Stomach (tissue), 9 donors: Measurements from ENCODE around the gene CLCN1. TPM values are rescaled to one million over a fixed set of nuclear protein-coding genes. Genes with fewer than 3 reads are reported as not detected.

Experiments
- DNase-seq, 2 donors: peaks; one replicate each; pipeline versions ENCODE4 v3.0.0 to v3.0.0-alpha.2; 2013 to 2019
- H3K27ac ChIP-seq, 5 donors: fragments of 200-600 bp in 4 of 5; sonication (generic) in 4 of 5; one replicate each; pipeline ENCODE4 v1.5.1; 2013 to 2019; ENCODE audit warnings: mild to moderate bottlenecking in 1 of 5, moderate library complexity in 1 of 5
- H3K27me3 ChIP-seq, 3 donors: fragments of 200-600 bp; sonication (generic); one replicate each; pipeline ENCODE4 v1.5.1; 2017 to 2019; ENCODE audit warnings: mixed run types in 1 of 3
- H3K36me3 ChIP-seq, 4 donors: fragments of 200-600 bp; sonication (generic); 1 replicate in 3 of 4; 2 replicates in 1 of 4; pipeline ENCODE4 v1.5.1; 2016 to 2019
- H3K4me1 ChIP-seq, 4 donors: fragments of 200-600 bp; sonication (generic); one replicate each; pipeline ENCODE4 v1.5.1; 2016 to 2019
- H3K4me3 ChIP-seq, 4 donors: fragments of 200-600 bp; sonication (generic) in 3 of 4; one replicate each; pipeline ENCODE4 v1.5.1; 2016 to 2019; ENCODE audit warnings: mild to moderate bottlenecking in 1 of 4
- H3K9me3 ChIP-seq, 4 donors: fragments of 200-600 bp; sonication (generic); one replicate each; pipeline ENCODE4 v1.5.1; 2016 to 2019
- EP300 ChIP-seq: sonication (generic); formaldehyde crosslinking; IDR thresholded peaks from one replicate; pipeline ENCODE4 v1.6.1; 2017; ENCODE audit warnings: antibody characterized with exemption
- POLR2A ChIP-seq, 4 donors: fragments of 450-650 bp; IDR thresholded peaks; one replicate each; pipeline ENCODE4 v1.6.1; 2016; ENCODE audit warnings: antibody characterized with exemption in 4 of 4, control low read depth in 2 of 4, mild to moderate bottlenecking in 1 of 4, moderate library complexity in 1 of 4
- POLR2AphosphoS5 ChIP-seq, 3 donors: sonication (generic); formaldehyde crosslinking; IDR thresholded peaks; one replicate each; pipeline ENCODE4 v1.6.1; 2016; ENCODE audit warnings: antibody characterized with exemption in 3 of 3
- WGBS, 5 donors: extraction: QIAGEN DNeasy Blood & Tissue Kit in 3 of 5; methylation state at CpG; one replicate each; pipeline versions ENCODE4 v1.1.5 to v1.1.7; 2013 to 2018; 5-methylcytosine and 5-hydroxymethylcytosine counted together
- intact Hi-C: fragments of 100-400 bp; cut with DNase I; formaldehyde crosslinking; loops from one replicate; pipeline ENCODE4 v1.15.1; 2023; ENCODE audit warnings: low total_unique reads
- polyA plus RNA-seq, 3 donors: library from polyadenylated mRNA; stranded (reverse); fragments of 200-250 nt; gene quantifications; one replicate each; pipeline ENCODE4 v1.2.3, GENCODE V29; 2013
- total RNA-seq, 5 donors: library from RNA; depleted of rRNA; stranded (reverse); fragments of >200 nt; gene quantifications; one replicate each; pipeline versions ENCODE4 v1.1.0 to v1.2.3, GENCODE V29; 2014 to 2016
- TF ChIP-seq, protein P1 (sequence below), 7 experiments: fragments of 450-650 bp in 4 of 7; fragments of 200-600 bp in 3 of 7; sonication (generic) in 3 of 7; IDR thresholded peaks; one replicate each; pipeline ENCODE4 v1.5.1; 2016 to 2019; ENCODE audit warnings: antibody characterized with exemption in 7 of 7, control low read depth in 2 of 7, mild to moderate bottlenecking in 1 of 7
- donor health status: healthy with polysubstance abuse.
- donor health status: Bipolar disorder and iron deficiency.
- donor health status: healthy.

Gene CLCN1
- total and polyA plus RNA-seq, 8 donors, result 0.28 TPM; not detected in 7

DNA sequence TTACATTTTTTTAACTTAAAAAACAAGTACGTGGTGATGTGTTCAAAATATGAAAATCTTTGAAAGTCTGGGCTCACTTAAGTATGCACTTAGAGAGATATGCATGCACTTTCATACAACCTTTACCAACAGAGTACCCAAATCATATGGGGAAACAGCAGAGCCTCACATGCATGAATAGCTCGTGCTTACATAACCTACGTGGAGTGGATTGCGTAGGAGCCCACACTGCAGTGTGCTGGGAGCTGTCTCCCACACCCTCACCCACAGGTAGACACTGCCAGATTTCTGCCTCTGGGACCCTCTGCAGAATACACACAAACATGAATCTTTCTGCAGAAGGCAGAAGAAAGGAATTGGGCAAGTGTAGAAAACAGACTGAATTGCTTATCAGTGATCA, 581 bp downstream of the CLCN1 start:
- WGBS, 5 donors, result 79 to 92% (median 84%) methylated on average over 4 of the region's 4 CpGs
- Histone ChIP-seq H3K4me3 (no peak overlapping the region), H3K27ac (no peak overlapping the region), H3K4me1 (no peaks in the 10 kb centered on the region), H3K9me3 (no peaks in the 10 kb centered on the region), H3K27me3 (no peaks in the 10 kb centered on the region), H3K36me3 (no peaks in the 10 kb centered on the region)
- DNase-seq, result no peak
- intact Hi-C loops, result no loop called here
- TF ChIP-seq EP300 (no peak), POLR2A (IDR thresholded peaks at IDR 0.05) (no peak), POLR2AphosphoS5 (IDR thresholded peaks at IDR 0.05) (no peak)
- TF ChIP-seq, protein P1, sequence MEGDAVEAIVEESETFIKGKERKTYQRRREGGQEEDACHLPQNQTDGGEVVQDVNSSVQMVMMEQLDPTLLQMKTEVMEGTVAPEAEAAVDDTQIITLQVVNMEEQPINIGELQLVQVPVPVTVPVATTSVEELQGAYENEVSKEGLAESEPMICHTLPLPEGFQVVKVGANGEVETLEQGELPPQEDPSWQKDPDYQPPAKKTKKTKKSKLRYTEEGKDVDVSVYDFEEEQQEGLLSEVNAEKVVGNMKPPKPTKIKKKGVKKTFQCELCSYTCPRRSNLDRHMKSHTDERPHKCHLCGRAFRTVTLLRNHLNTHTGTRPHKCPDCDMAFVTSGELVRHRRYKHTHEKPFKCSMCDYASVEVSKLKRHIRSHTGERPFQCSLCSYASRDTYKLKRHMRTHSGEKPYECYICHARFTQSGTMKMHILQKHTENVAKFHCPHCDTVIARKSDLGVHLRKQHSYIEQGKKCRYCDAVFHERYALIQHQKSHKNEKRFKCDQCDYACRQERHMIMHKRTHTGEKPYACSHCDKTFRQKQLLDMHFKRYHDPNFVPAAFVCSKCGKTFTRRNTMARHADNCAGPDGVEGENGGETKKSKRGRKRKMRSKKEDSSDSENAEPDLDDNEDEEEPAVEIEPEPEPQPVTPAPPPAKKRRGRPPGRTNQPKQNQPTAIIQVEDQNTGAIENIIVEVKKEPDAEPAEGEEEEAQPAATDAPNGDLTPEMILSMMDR (IDR thresholded peaks at IDR 0.05), result no peak

DNA sequence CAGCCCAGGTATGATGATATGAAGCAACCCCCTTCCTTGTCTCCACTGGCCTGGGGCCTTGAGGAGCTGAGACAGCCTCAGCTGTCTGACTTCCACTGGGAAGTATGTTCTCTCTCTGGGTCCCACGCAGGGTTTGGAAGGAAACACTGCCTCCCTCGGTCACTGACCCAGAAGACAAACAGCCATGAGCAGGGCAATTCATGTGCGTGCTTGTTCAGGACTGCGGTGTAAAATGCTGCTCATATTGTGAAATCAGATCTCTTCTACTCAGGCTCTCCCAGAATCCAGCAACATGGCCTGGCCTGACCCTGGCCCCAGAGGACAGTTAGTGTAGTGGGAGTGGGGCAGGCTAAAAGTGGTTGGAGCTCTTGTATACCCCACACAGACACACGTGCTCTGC, 2.8 kb downstream of the CLCN1 start:
- intact Hi-C loops, result no loop called here
- Histone ChIP-seq H3K36me3 (no peaks in the 10 kb centered on the region), H3K4me1 (peaks cover 0 to 10% (median 8%) of the 10 kb centered on the region in 4 donors), H3K9me3 (no peaks in the 10 kb centered on the region), H3K27me3 (no peaks in the 10 kb centered on the region), H3K4me3 (no peak overlapping the region), H3K27ac (no peak overlapping the region)
- WGBS, 5 donors, result 65 to 73% (median 69%) methylated on average over 5 of the region's 5 CpGs
- peak in 1 of 2 donors; percentile 25 for DNase-seq
- TF ChIP-seq, protein P1 (IDR thresholded peaks at IDR 0.05), result no peak

DNA sequence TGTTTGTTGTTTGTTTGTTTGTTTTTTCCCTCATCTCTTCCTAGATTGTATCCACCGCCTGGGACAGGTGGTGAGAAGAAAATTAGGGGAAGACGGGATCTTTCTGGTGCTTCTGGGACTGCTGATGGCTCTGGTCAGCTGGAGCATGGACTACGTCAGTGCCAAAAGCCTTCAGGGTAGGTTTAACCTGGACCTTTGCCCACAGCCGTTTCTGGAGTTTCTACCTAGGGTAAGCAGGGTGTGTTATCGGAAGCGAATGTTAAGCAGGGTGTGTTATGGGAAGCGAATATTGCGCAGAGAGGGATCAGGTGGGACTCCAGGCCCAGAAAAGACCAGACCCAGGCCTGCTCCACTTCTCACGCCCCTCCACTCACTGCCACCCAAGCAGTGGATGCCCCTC, 4.7 kb downstream of the CLCN1 start:
- Histone ChIP-seq H3K4me1 (peaks cover 0 to 20% (median 13%) of the 10 kb centered on the region in 4 donors), H3K9me3 (no peaks in the 10 kb centered on the region), H3K4me3 (no peak overlapping the region), H3K27ac (no peak overlapping the region), H3K36me3 (no peaks in the 10 kb centered on the region), H3K27me3 (no peaks in the 10 kb centered on the region)
- WGBS, 5 donors, result 39 to 62% (median 52%) methylated on average over 9 of the region's 9 CpGs
- DNase-seq, result peak in 1 of 2 donors; percentile 64
- TF ChIP-seq POLR2AphosphoS5 (IDR thresholded peaks at IDR 0.05) (no peak), EP300 (no peak), POLR2A (IDR thresholded peaks at IDR 0.05) (no peak)
- TF ChIP-seq, protein P1 (IDR thresholded peaks at IDR 0.05), result no peak
- intact Hi-C loops, result no loop called here

DNA sequence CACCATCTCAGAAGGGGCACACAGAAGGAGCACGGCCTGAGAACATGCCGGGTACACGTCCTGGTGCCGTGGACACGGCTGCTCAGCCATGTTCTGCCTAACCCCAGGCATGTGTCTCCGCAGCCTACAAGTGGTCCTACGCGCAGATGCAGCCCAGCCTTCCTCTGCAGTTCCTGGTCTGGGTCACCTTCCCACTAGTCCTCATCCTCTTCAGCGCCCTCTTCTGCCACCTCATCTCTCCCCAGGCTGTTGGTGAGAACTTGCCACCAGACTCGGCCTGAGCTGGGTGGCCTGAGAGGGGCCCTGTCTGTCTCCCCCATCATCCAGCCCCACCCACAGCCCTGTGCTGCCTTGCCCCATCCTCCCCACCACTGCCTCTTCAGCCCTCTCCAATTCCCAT, 5.3 kb downstream of the CLCN1 start:
- Histone ChIP-seq H3K9me3 (no peaks in the 10 kb centered on the region), H3K36me3 (no peaks in the 10 kb centered on the region), H3K4me1 (peaks cover 0 to 20% (median 13%) of the 10 kb centered on the region in 4 donors), H3K27me3 (no peaks in the 10 kb centered on the region), H3K27ac (no peak overlapping the region), H3K4me3 (no peak overlapping the region)
- no peak for DNase-seq
- TF ChIP-seq POLR2A (IDR thresholded peaks at IDR 0.05), result no peak
- no peak for TF ChIP-seq EP300
- TF ChIP-seq POLR2AphosphoS5 (IDR thresholded peaks at IDR 0.05), result no peak
- TF ChIP-seq, protein P1 (IDR thresholded peaks at IDR 0.05), result no peak
- WGBS, 5 donors, result 93 to 98% (median 94%) methylated on average over 5 to 10 of the region's 10 CpGs
- intact Hi-C loops, result no loop called here
